SW480 (cell line): ENCODE data around the gene PIP4K2A.

Experiments used
- DNase-seq: peaks from one replicate; pipeline ENCODE4 v3.0.0-alpha.2; 2016; ENCODE audit warnings: low spot score

Gene PIP4K2A

DNA sequence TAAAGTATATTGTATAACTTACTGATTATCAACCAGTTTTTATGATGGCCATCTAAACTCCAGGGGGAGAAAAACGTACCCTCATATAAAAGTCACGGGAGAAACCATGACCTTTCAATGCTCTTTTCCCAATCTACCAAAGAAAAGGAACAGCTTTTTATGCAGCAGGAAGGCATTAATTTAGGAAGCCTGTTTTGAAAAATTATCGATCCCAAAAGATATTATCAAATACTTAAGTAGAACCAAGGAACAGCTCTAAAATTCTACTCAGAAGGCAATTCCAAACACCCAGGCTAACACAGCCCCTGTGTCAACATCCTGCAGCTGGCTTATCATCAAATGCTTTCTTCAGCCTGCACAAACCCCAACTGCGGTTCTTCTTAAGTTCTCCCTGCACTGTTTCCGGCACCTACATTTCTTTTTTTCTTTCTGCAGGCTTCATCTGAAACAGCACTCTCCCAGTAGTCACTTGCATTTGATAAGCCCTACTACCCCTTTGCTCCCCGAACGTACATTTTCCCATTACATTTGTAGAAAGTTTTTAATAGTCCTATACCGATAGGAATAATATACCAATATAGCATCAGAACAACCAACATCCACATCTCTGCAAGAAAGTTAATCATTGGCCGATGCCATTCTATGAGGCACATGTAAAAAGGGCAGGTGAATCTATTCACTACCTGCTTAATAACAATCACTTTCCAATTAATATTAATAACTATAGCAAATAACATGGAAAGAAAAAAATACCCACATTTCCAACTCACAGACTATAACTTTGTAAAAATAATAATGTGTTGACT is 47.9 kb downstream of the PIP4K2A start:
- no peak for DNase-seq

GRCh38 chr10:22665329-22665728 is 49.0 kb downstream of the PIP4K2A start:
- DNase-seq, result no peak

GRCh38 chr10:22662733-22663330 is 51.5 kb downstream of the PIP4K2A start:
- DNase-seq, result no peak

GRCh38 chr10:22659866-22660265 is 54.5 kb downstream of the PIP4K2A start:
- no peak for DNase-seq

- no peak for DNase-seq
Measured at GRCh38 chr10:22658745-22659410, 55.5 kb downstream of the PIP4K2A start.

DNA sequence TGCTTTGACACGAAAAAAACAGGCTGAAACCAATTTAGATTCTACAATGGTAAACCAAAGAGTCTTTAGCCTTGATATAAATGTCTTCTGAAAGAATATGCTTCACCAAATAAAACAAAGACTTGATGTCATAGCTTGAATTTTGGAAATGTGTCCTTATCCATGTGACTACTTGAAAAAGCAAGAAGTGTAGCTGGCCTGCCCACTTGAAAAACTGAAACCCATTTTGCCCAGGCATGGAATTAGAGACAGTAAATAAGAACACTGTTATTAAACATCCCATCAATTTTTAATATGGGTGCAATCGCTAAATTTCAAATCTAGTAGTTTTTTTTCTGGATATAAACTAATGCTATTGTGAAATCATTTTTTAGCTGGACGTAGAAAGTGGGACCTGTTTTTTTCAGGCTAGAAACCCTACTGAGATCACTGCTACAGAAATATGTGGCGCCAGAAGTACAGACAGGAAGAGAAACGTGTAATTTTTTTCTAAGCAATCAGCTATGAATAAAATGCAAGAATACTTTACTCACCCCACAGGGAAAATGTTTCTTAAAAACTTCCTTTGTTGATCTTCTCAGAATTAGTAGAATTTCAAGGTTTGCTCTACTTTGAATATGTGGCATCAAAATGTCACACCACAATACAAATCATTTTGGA is 56.7 kb downstream of the PIP4K2A start:
- no peak for DNase-seq

DNA sequence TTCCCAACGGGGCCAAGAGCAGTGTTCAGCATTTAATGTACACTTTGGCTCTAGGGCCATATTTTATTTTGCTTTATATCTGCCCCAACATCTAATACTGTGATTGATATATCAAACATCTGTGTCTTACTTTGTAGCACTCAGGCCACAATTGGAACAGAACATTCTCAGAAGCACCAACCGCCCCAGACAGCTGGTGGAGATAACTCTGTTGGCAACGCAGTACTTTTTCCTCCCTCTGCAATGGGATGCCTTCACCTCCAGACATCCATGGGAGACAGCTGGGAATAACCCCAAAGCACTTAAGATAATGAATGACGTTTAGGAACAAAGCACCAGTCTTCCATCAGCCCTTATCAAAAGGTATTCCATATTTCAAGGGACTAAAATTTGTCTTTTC is 57.4 kb downstream of the PIP4K2A start:
- no peak for DNase-seq

DNA sequence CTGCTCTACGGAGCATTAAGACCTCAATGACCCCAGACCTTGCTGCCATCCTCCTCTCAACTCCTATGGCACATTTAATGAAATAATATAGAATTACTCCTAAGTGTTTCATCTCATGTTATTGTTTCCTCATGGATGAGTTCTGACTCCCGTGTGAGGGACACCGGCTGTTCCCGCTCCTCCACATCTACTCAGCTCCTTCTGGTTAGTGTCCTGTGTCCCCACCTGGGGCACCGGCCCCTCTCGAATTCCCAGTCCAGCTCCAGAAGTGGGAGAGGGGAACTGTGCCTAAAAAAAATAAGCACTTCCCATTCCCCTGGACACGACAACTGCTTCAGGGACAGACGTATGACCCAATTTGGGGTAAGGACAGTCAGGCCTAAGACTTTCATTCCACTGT is 58.3 kb downstream of the PIP4K2A start:
- no peak for DNase-seq

DNA sequence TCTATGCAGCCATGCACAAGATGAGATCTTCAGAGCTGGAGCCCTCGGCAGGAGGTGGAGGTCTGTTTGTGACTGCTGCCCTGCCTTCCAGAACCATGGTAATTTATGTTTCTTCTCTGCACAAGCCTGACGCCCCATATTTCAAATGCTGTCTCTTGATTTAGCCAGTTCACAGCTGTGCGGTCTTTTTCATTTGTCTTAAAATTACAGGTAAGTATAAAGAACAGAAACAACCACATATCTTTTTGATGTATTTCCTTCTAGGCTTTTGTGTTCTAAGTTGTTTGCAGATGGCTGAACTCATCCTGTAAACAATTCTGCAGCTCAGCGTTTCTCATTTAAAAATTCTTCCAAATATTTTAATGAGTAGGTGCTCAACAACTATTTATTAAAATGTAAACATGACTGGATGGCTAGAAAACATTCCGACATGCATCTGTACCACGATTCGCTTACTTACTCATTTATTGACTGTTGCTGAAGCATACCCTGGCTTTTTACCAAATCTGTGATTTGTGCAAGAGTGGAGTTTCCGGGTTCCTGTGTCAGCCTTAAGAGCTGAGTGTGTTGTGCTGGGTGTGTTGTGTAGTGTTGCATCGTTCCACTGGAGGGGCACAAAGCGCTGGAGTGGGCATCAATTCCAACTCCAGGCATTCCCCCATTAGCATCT is 58.9 kb downstream of the PIP4K2A start:
- no peak for DNase-seq

DNA sequence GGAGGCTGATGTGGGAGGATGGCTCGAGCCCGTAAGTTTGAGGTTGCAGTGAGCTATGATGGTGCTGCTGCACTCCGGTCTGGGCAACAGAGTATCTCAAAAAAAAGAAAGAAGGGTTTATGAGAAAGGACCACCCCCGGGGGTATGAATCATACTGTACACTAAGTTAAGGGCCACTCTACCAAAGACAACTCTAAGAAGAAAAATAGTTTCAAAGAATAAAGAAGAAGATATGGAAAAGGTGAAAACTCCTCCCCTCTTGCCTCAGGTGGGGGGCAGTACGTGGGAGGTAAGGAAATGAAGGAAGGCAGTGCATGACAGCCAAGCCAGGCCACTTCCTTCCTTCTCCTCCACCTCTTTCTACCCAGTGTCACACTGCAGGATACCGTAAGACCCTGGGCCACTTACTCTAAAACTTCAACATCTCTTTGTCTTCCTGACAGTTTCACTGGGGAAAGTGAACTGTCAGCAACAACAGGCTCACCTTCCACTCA is 61.3 kb downstream of the PIP4K2A start:
- no peak for DNase-seq

DNA sequence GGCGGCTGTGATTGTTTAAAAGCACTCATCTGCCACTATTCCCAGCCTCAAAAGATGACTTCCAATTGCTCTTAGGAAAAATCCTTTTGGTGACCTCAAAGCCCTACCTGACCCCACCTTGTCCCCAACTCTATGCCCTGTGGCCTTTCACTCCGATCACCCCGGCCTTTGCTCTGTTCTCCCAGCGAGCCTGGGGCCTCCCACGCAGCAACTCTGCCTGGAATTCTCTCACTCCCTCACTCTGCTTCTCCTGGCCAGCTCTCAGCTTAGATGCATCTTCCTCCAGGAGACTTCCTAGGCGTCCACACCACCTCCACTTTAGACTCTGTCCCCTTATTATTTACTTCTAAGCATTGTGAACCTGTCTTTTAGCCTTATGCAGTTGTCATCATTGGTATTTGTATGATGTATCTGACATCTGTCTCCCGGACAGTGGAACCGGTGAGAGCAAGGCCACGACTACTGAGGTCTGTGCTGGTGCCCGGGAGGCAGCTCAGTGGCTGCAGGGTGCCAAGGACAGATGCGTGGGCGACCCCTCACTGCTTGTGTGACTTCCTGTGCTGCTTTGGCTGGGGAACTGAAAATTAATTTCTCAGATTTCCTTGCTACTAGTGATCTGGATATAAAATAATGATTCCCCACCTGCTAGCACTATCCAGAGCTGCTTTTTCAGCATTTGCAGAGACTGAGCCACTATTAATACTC is 63.0 kb downstream of the PIP4K2A start:
- no peak for DNase-seq

DNA sequence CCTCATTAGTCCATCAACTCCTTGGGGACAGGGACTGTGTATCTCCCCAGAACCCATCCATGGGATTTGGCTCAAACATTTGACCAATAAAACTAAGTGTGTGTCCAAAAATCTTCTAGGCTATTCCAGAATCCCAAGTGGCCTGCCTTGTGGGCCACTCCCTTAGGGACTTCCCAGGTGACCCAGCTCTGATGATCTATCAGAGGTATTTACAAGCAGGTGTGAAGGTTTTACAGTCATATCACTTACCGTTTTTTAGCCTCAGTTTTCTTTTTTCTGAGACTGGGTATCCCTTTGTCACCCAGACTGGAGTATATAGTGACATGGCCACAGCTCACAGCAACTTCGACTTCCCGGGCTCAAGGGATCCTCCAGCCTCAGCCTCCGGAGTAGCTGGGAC is 64.4 kb downstream of the PIP4K2A start:
- DNase-seq, result no peak

DNA sequence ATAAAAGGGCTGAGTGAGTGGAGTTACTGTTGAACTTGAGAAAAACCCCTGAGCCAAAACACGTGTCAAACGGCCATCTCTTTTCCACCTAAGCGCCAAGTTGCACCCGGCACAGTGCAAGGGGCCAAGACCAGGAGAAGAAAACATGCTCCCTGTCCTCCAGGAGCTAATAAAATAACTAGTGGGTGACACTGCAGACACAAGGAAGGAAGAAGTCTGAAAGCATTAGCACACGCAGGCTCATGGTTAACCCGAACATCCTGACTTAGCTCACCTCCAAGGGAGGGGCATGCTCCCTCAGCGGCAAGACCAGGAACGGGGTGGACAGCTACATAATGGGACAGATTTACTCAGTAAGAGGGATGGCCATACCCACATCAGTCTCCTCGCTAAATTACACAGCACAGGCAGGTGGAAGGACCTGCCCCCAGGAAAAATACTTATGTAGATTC is 65.0 kb downstream of the PIP4K2A start:
- no peak for DNase-seq

- DNase-seq, result no peak
Measured at GRCh38 chr10:22648547-22648961, 65.8 kb downstream of the PIP4K2A start.

GRCh38 chr10:22647244-22647643 is 67.1 kb downstream of the PIP4K2A start:
- DNase-seq, result no peak

DNA sequence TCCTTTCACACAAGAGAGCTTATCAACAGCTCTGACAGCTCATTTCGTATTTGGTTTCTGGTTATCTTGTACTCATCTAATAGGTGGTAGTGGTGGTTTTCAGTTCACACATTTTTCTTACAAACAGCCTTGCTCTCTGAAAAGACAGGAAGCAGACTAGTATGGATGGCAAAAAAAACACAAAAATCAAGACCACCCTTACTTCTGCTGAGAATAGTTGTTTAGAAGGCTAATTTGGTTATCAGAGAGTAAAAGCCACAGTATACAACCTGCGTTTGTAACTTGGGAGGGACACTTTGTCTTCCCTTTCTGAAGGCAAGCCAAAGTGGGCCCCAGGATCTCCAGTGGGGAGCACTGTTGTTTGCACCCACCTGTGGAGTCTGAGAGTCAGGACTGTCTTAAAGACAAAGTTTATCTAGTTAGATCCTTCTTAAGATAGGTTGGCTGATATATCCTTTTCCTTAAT is 68.0 kb downstream of the PIP4K2A start:
- no peak for DNase-seq

DNA sequence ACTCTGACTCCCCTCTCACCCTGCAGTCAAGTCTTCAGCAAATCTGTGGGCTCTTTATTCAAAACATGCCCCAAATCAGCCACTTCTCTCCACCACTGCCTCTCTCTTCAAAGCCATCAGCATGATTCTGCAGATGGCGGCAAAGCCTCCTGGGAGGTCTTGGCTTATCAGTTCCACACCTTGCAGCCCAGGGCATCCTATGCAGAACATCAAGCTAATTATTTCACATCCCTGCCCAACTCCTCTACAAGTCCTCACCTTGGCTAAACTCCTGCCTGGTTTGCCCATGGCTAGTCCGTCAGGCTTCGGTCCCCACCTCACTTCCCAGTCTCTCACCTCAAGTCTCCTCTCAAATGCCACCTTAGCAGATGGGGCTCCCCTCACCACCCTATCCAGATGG is 70.2 kb downstream of the PIP4K2A start:
- DNase-seq, result no peak

DNA sequence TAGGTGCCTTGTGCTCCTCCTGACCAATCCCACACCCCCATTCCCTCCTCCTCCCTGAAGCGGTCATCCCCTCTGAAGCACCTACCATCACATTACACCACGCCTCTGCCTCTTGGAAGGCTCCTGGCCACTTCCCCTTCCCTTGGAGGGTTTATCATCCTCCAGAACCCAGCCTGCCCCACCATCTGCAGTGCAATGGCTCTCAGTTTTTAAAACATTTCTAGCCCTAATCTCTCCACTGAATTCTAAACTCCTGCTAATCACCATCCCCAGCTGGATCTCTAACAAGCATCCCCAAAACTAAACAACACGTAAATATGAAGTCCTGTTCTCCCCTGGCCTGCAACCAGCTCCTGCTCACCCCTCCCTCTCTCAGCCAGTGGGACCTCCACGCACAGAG is 70.6 kb downstream of the PIP4K2A start:
- no peak for DNase-seq

DNA sequence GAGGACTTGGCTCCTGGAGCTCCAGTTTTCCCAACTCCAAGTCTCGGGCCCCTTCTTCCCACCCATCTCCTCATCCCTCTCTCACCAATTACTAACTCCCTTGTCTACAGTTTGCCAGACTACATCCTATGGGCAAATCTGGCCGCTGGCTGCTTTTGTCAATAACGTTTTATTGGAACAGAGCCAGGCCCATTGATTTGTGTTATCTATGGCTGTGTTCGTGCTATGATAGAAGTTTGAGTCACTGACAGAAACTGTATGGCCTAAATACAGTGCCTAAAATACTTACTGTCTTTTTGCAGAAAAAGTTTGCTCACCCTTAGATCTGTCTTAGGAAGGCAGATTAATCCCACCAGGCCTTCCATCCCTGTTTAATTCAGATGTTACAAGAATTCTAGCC is 71.3 kb downstream of the PIP4K2A start:
- no peak for DNase-seq

GRCh38 chr10:22641743-22642142 is 72.6 kb downstream of the PIP4K2A start:
- DNase-seq, result no peak

DNA sequence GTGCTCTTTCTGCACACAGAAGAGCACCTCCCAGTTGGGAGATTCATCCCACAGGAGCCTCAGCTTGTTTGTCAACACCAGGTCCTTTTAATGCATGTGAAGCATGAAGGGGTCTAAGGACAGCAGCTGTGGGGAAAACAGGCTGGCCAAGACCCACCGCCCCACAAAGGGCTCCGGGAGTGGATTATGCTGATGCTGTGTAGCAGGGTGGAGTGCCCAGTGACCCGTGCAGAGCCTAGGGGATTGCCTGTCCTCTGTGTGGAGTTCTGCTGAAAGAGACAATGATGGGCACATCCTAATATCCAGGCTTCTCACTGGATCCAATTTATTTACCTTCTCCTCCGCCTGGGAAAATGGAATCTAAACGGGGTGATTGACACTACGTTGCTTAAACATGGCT is 74.0 kb downstream of the PIP4K2A start:
- DNase-seq, result no peak
